Measurements from ENCODE around the gene DHRS4. TPM values are rescaled to one million over a fixed set of nuclear protein-coding genes. Genes with fewer than 3 reads are reported as not detected.

The DHRS4 gene
- total RNA-seq: 10 to 100 TPM; 37.0 to 40.6 TPM

- Histone ChIP-seq H3K36me3 (no peaks in the 10 kb centered on the region), H3K4me3 (peak within 1 kb of the TSS; percentile 64 to 68), H3K9me3 (no peaks in the 10 kb centered on the region), H3K27ac (peak within 1 kb of the TSS; percentile 86 to 87), H3K27me3 (replicated peaks; ENCODE audit: insufficient read depth) (no peaks in the 10 kb centered on the region), H3K4me1 (replicated peaks) (peaks cover 5% of the 10 kb centered on the region)
- peak; percentile 77 for DNase-seq (ENCODE audit: low spot score)
- TF ChIP-seq POLR2AphosphoS5 (IDR thresholded peaks at IDR 0.05) (peak; percentile 25), CTCF (IDR thresholded peaks at IDR 0.05) (peak; percentile 70 to 81 (median 78)), POLR2A (IDR thresholded peaks at IDR 0.05) (peak; percentile 38)
- intact Hi-C loops (cut with DNase I): loop anchor here (5.0 kb wide), 1 partner anchor 321 kb away; no protein-coding TSS in a partner anchor
- under 1% methylated on average over 39 of the region's 44 CpGs for whole genome bisulfite sequencing
These were observed at the start of gene DHRS4 for GRCh38 chr14:23953464-23954278. TSS of gene DHRS4 (plus strand) at chr14:23953770. CDS start at chr14:23953789, 19 bp downstream.

- Histone ChIP-seq H3K4me1 (replicated peaks) (no peaks in the 10 kb centered on the region), H3K36me3 (no peaks in the 10 kb centered on the region), H3K9me3 (no peaks in the 10 kb centered on the region), H3K4me3 (no peak overlapping the region), H3K27ac (no peak overlapping the region), H3K27me3 (replicated peaks; ENCODE audit: insufficient read depth) (no peaks in the 10 kb centered on the region)
- intact Hi-C loops (cut with DNase I): loop anchor here (2.0 kb wide), 1 partner anchor 279 kb away; no protein-coding TSS in a partner anchor
- no peak for DNase-seq (ENCODE audit: low spot score)
- 61% methylated on average over 7 of the region's 7 CpGs for WGBS
- TF ChIP-seq POLR2AphosphoS5 (IDR thresholded peaks at IDR 0.05): no peak
- TF ChIP-seq CTCF (IDR thresholded peaks at IDR 0.05): peak; percentile 29 to 69 (median 57)
These were observed 43.3 kb upstream of the DHRS4 start for GRCh38 chr14:23910101-23910875.

- no peak for DNase-seq (ENCODE audit: low spot score)
- Histone ChIP-seq H3K9me3 (no peaks in the 10 kb centered on the region), H3K4me3 (no peak overlapping the region), H3K4me1 (replicated peaks) (no peaks in the 10 kb centered on the region), H3K27ac (no peak overlapping the region), H3K27me3 (replicated peaks; ENCODE audit: insufficient read depth) (no peaks in the 10 kb centered on the region), H3K36me3 (no peaks in the 10 kb centered on the region)
- TF ChIP-seq POLR2AphosphoS5 (IDR thresholded peaks at IDR 0.05): no peak
- TF ChIP-seq CTCF (IDR thresholded peaks at IDR 0.05): no peak
- TF ChIP-seq POLR2A (IDR thresholded peaks at IDR 0.05): no peak
- 94% methylated on average over 3 of the region's 3 CpGs for WGBS
- intact Hi-C loops (cut with DNase I): loop anchor here (2.0 kb wide), 1 partner anchor 280 kb away; no protein-coding TSS in a partner anchor
These were observed 42.7 kb upstream of the DHRS4 start for GRCh38 chr14:23910876-23911210.

- no peaks in the 10 kb centered on the region for H3K4me1 ChIP-seq (replicated peaks)
- no peaks in the 10 kb centered on the region for H3K27me3 ChIP-seq (replicated peaks; ENCODE audit: insufficient read depth)
- H3K27ac ChIP-seq: no peak overlapping the region
- DNase-seq (ENCODE audit: low spot score): no peak
- no peaks in the 10 kb centered on the region for H3K9me3 ChIP-seq
- H3K4me3 ChIP-seq: no peak overlapping the region
- 93% methylated on average over 4 of the region's 4 CpGs for WGBS
- H3K36me3 ChIP-seq: no peaks in the 10 kb centered on the region
- no peak for TF ChIP-seq POLR2A (IDR thresholded peaks at IDR 0.05)
- TF ChIP-seq POLR2AphosphoS5 (IDR thresholded peaks at IDR 0.05): no peak
- no peak for TF ChIP-seq CTCF (IDR thresholded peaks at IDR 0.05)
- intact Hi-C loops (cut with DNase I): no loop called here
These were observed 38.0 kb upstream of the DHRS4 start for GRCh38 chr14:23915559-23915958.
